Subcutaneous adipose tissue (tissue), 4 donors: ENCODE data around the gene PPCDC. TPM values are rescaled to one million over a fixed set of nuclear protein-coding genes. Genes with fewer than 3 reads are reported as not detected.

Experiments
- CTCF ChIP-seq: fragments of 450-650 bp; IDR thresholded peaks from one replicate; pipeline ENCODE4 v1.5.1; 2016; ENCODE audit warnings: low read depth, mild to moderate bottlenecking, control low read depth, antibody characterized with exemption, moderate library complexity
- total RNA-seq, 4 donors: library from RNA; depleted of rRNA; stranded (reverse); fragments of >200 nt; gene quantifications; one replicate each; pipeline ENCODE4 v1.1.0, GENCODE V29; 2016

PPCDC gene
- total RNA-seq, 4 donors from 2014 or later = 10.5 to 20.2 (median 14.5) TPM

GRCh38 chr15:75052972-75053747, 29.8 kb downstream of the PPCDC start:
- TF ChIP-seq CTCF = no peak

- TF ChIP-seq CTCF = no peak
Measured at GRCh38 chr15:75053748-75054125, 30.3 kb downstream of the PPCDC start.

- TF ChIP-seq CTCF = no peak
Measured at GRCh38 chr15:75054172-75054897, 30.9 kb downstream of the PPCDC start.

GRCh38 chr15:75056036-75056435, 32.6 kb downstream of the PPCDC start:
- TF ChIP-seq CTCF = no peak

GRCh38 chr15:75058127-75058905, 34.9 kb downstream of the PPCDC start:
- TF ChIP-seq CTCF = no peak

GRCh38 chr15:75059607-75060006, 36.2 kb downstream of the PPCDC start:
- TF ChIP-seq CTCF = no peak

- TF ChIP-seq CTCF = no peak
Measured at GRCh38 chr15:75061272-75061671, 37.9 kb downstream of the PPCDC start.
